Measurements from ENCODE around the gene FAM120C.

FAM120C gene

GRCh38 chrX:54171091-54171490 is 12.0 kb downstream of the FAM120C start:
- no peak for DNase-seq (ENCODE audit: low read depth)

- no peak for DNase-seq (ENCODE audit: low read depth)
Measured at GRCh38 chrX:54166915-54167314, 16.1 kb downstream of the FAM120C start.

- no peak for DNase-seq (ENCODE audit: low read depth)
Measured at GRCh38 chrX:54157561-54157960, 25.5 kb downstream of the FAM120C start.

GRCh38 chrX:54134269-54134668 is 48.8 kb downstream of the FAM120C start:
- no peak for DNase-seq (ENCODE audit: low read depth)

GRCh38 chrX:54116391-54116790 is 66.7 kb downstream of the FAM120C start:
- DNase-seq (ENCODE audit: low read depth) = no peak

- no peak for DNase-seq (ENCODE audit: low read depth)
Measured at GRCh38 chrX:54093571-54093970, 89.5 kb downstream of the FAM120C start.

- no peak for DNase-seq (ENCODE audit: low read depth)
Measured at GRCh38 chrX:54093159-54093558, 89.9 kb downstream of the FAM120C start.

GRCh38 chrX:54090880-54091279 is 92.2 kb downstream of the FAM120C start:
- no peak for DNase-seq (ENCODE audit: low read depth)

GRCh38 chrX:54089191-54089590 is 93.9 kb downstream of the FAM120C start:
- no peak for DNase-seq (ENCODE audit: low read depth)

- DNase-seq (ENCODE audit: low read depth) = no peak
Measured at GRCh38 chrX:54087661-54088060, 95.4 kb downstream of the FAM120C start.

GRCh38 chrX:54085666-54086065 is 97.4 kb downstream of the FAM120C start:
- no peak for DNase-seq (ENCODE audit: low read depth)

- peak; percentile 19 for DNase-seq (ENCODE audit: low read depth)
Measured at GRCh38 chrX:54076903-54077302, 106.2 kb downstream of the FAM120C start.

GRCh38 chrX:54074826-54075225 is 108.2 kb downstream of the FAM120C start:
- no peak for DNase-seq (ENCODE audit: low read depth)

GRCh38 chrX:54067766-54068165 is 115.3 kb downstream of the FAM120C start:
- no peak for DNase-seq (ENCODE audit: low read depth)

- no peak for DNase-seq (ENCODE audit: low read depth)
Measured at GRCh38 chrX:54066841-54067240, 116.2 kb downstream of the FAM120C start.

- no peak for DNase-seq (ENCODE audit: low read depth)
Measured at GRCh38 chrX:54064564-54064963, 118.5 kb downstream of the FAM120C start.

- no peak for DNase-seq (ENCODE audit: low read depth)
Measured at GRCh38 chrX:54063361-54063760, 119.7 kb downstream of the FAM120C start.

GRCh38 chrX:54049801-54050200 is 133.3 kb downstream of the FAM120C start:
- DNase-seq (ENCODE audit: low read depth) = no peak

GRCh38 chrX:54048412-54048811 is 134.6 kb downstream of the FAM120C start:
- DNase-seq (ENCODE audit: low read depth) = no peak

- DNase-seq (ENCODE audit: low read depth) = no peak
Measured at GRCh38 chrX:54045563-54046228, 137.4 kb downstream of the FAM120C start.

- DNase-seq (ENCODE audit: low read depth) = no peak
Measured at GRCh38 chrX:54044877-54045338, 138.1 kb downstream of the FAM120C start.

- DNase-seq (ENCODE audit: low read depth) = peak; percentile 79
Measured at GRCh38 chrX:54044126-54044876, 138.8 kb downstream of the FAM120C start, which contains the start of gene PHF8. Gene PHF8, minus strand, starts transcription at chrX:54044473. Its CDS starts 1,745 bp downstream, at chrX:54042728.

GRCh38 chrX:54043541-54044125 is 139.4 kb downstream of the FAM120C start:
- DNase-seq (ENCODE audit: low read depth) = no peak
